Stimulated activated naive CD4-positive, alpha-beta T cell treated with Interleukin-2 at 50 U/mL for 16 hours (primary cell): ENCODE results near the gene ALDH1L1.
"Not testable (repeated sequence)": the region's sequence is repeated elsewhere in the genome, so short reads cannot be mapped to it uniquely, and the experiment has no call there.

Experiments used
- DNase-seq: peaks from one replicate; lab custom pipeline; 2025; lab: John Stamatoyannopoulos, UW

Gene ALDH1L1

GRCh38 chr3:126106336-126107202 is 73.8 kb downstream of the ALDH1L1 start:
- DNase-seq = no peak

- DNase-seq = no peak
These were observed 74.6 kb downstream of the ALDH1L1 start for GRCh38 chr3:126105691-126106187.

GRCh38 chr3:126104742-126105605 is 75.4 kb downstream of the ALDH1L1 start:
- no peak for DNase-seq

- no peak for DNase-seq
These were observed 76.3 kb downstream of the ALDH1L1 start for GRCh38 chr3:126104028-126104635.

GRCh38 chr3:126103121-126104027 is 77.0 kb downstream of the ALDH1L1 start:
- DNase-seq = no peak

- no peak for DNase-seq
These were observed 77.8 kb downstream of the ALDH1L1 start for GRCh38 chr3:126102530-126102951.

GRCh38 chr3:126102011-126102410 is 78.4 kb downstream of the ALDH1L1 start:
- DNase-seq = no peak

GRCh38 chr3:126101521-126101982 is 78.8 kb downstream of the ALDH1L1 start:
- DNase-seq = no peak

- DNase-seq = no peak
These were observed 79.6 kb downstream of the ALDH1L1 start for GRCh38 chr3:126100634-126101301.

GRCh38 chr3:126100269-126100633 is 80.1 kb downstream of the ALDH1L1 start:
- DNase-seq = no peak

- no peak for DNase-seq
These were observed 82.0 kb downstream of the ALDH1L1 start for GRCh38 chr3:126098391-126098858.

- no peak for DNase-seq
These were observed 82.6 kb downstream of the ALDH1L1 start for GRCh38 chr3:126097801-126098200.

- not testable (repeated sequence) for DNase-seq
These were observed 84.1 kb downstream of the ALDH1L1 start for GRCh38 chr3:126096274-126096673.

GRCh38 chr3:126092128-126092527 is 88.3 kb downstream of the ALDH1L1 start:
- DNase-seq = not testable (repeated sequence)

- no peak for DNase-seq
These were observed 92.7 kb downstream of the ALDH1L1 start for GRCh38 chr3:126087552-126088175.

- no peak for DNase-seq
These were observed 94.5 kb downstream of the ALDH1L1 start for GRCh38 chr3:126085841-126086240.

- no peak for DNase-seq
These were observed 95.1 kb downstream of the ALDH1L1 start for GRCh38 chr3:126085276-126085675.

GRCh38 chr3:126084768-126085180 is 95.6 kb downstream of the ALDH1L1 start:
- DNase-seq = no peak

- peak; percentile 85 for DNase-seq
These were observed 96.2 kb downstream of the ALDH1L1 start, which contains the start of gene SLC41A3 for GRCh38 chr3:126083913-126084767. TSS of gene SLC41A3 (minus strand) at chr3:126084124. CDS start at chr3:126068219, 15,905 bp downstream.
